GM23338 (cell line): ENCODE results near the gene HDC. TPM values are rescaled to one million over a fixed set of nuclear protein-coding genes. Genes with fewer than 3 reads are reported as not detected.

Source experiments
- ATAC-seq: fragments of 200-7000 bp; cut with Tn5 transposase; 3 replicates; pipeline ENCODE4 v1.9.1; 2020
- DNase-seq: peaks from one replicate; pipeline ENCODE4 v3.0.0-alpha.2; 2015; ENCODE audit warnings: low spot score
- H2AFZ ChIP-seq: fragments of 200-600 bp; sonication (generic); 2 replicates; pipeline ENCODE4 v1.8.0; 2016; ENCODE audit warnings: antibody characterized with exemption, mild to moderate bottlenecking, moderate library complexity
- H3F3A ChIP-seq: fragments of 200-600 bp; sonication (generic); replicated peaks from 2 replicates; pipeline ENCODE4 v1.8.0; 2017; ENCODE audit warnings: antibody characterized with exemption, mixed run types, low read depth
- H3K27ac ChIP-seq: fragments of 200-600 bp; sonication (generic); 2 replicates; pipeline ENCODE4 v1.6.1; 2016; ENCODE audit warnings: low read depth
- H3K27me3 ChIP-seq: fragments of 200-600 bp; sonication (generic); 2 replicates; pipeline ENCODE4 v1.8.0; 2016; ENCODE audit warnings: mild to moderate bottlenecking, mixed run types, moderate library complexity; ENCODE audit not compliant: insufficient read depth
- H3K36me3 ChIP-seq: fragments of 200-600 bp; sonication (generic); 2 replicates; pipeline ENCODE4 v1.8.0; 2016; ENCODE audit warnings: mild to moderate bottlenecking; ENCODE audit not compliant: insufficient read depth
- H3K4me1 ChIP-seq: fragments of 200-600 bp; sonication (generic); 2 replicates; pipeline ENCODE4 v1.8.0; 2016; ENCODE audit warnings: mild to moderate bottlenecking, moderate library complexity; ENCODE audit not compliant: insufficient read depth
- H3K4me2 ChIP-seq: fragments of 200-600 bp; sonication (generic); 2 replicates; pipeline ENCODE4 v1.7.1; 2017; ENCODE audit warnings: mixed run types
- H3K4me3 ChIP-seq: fragments of 200-600 bp; sonication (generic); 2 replicates; pipeline ENCODE4 v1.6.1; 2016; ENCODE audit warnings: mixed run types
- H3K79me2 ChIP-seq: fragments of 200-600 bp; sonication (generic); replicated peaks from 2 replicates; pipeline ENCODE4 v1.8.0; 2017; ENCODE audit warnings: mild to moderate bottlenecking; ENCODE audit not compliant: insufficient read depth
- H3K9me2 ChIP-seq: fragments of 200-600 bp; sonication (generic); 2 replicates; pipeline ENCODE4 v1.8.0; 2017; ENCODE audit not compliant: insufficient read depth
- H4K20me1 ChIP-seq: fragments of 200-600 bp; sonication (generic); replicated peaks from 2 replicates; pipeline ENCODE4 v1.8.0; 2017; ENCODE audit warnings: mild to moderate bottlenecking; ENCODE audit not compliant: insufficient read depth
- H3K27ac Mint-ChIP-seq: 2 replicates; pipeline ENCODE4 v1.8.0; 2020; ENCODE audit warnings: inconsistent platforms, mild to moderate bottlenecking, moderate library complexity, mixed read lengths
- H3K27me3 Mint-ChIP-seq: 3 replicates; pipeline ENCODE4 v1.8.0; 2022; ENCODE audit warnings: low read depth, mild to moderate bottlenecking, moderate library complexity, mixed read lengths, inconsistent platforms; ENCODE audit not compliant: insufficient read depth, poor library complexity
- H3K36me3 Mint-ChIP-seq: 3 replicates; pipeline ENCODE4 v1.8.0; 2021; ENCODE audit warnings: low read depth, mild to moderate bottlenecking, inconsistent platforms, moderate library complexity, mixed read lengths
- H3K4me1 Mint-ChIP-seq: 3 replicates; pipeline ENCODE4 v1.8.0; 2020; ENCODE audit warnings: mild to moderate bottlenecking, inconsistent platforms, mixed read lengths
- H3K4me3 Mint-ChIP-seq: 3 replicates; pipeline ENCODE4 v1.8.0; 2021; ENCODE audit warnings: moderate library complexity, mild to moderate bottlenecking, inconsistent platforms, mixed read lengths
- H3K9me3 Mint-ChIP-seq: 3 replicates; pipeline ENCODE4 v1.8.0; 2020; ENCODE audit warnings: moderate library complexity, mild to moderate bottlenecking, inconsistent platforms, mixed read lengths
- CREB1 ChIP-seq: fragments of 250-450 bp; sonication (Bioruptor Pico); IDR thresholded peaks from 2 replicates; pipeline ENCODE4 v1.5.0; 2020; ENCODE audit warnings: low read depth, mild to moderate bottlenecking, moderate library complexity
- CTCF ChIP-seq, 2 experiments: fragments of 200-600 bp in 1 of 2; sonication (generic) in 1 of 2; conservative IDR thresholded peaks; 2 replicates each; pipeline versions ENCODE4 v1.5.1 to v1.6.1; 2016 to 2017; ENCODE audit warnings: antibody characterized with exemption in 2 of 2, low read depth in 2 of 2, mild to moderate bottlenecking in 2 of 2, moderate library complexity in 1 of 2
- EZH2 ChIP-seq: fragments of 200-600 bp; sonication (generic); IDR thresholded peaks from one replicate; pipeline ENCODE4 v1.8.0; 2017; ENCODE audit warnings: antibody characterized with exemption, mild to moderate bottlenecking, low read depth; ENCODE audit not compliant: unreplicated experiment
- EZH2phosphoT487 ChIP-seq: fragments of 200-600 bp; sonication (generic); IDR thresholded peaks from one replicate; pipeline ENCODE4 v1.8.1; 2018; ENCODE audit warnings: antibody characterized with exemption; ENCODE audit not compliant: unreplicated experiment
- JUNB ChIP-seq: IDR thresholded peaks from one replicate; pipeline ENCODE4 v1.6.1; 2016; ENCODE audit warnings: antibody characterized with exemption; ENCODE audit not compliant: unreplicated experiment
- NANOG ChIP-seq: IDR thresholded peaks from 2 replicates; pipeline ENCODE4 v1.6.1; 2016; ENCODE audit warnings: antibody characterized with exemption, borderline replicate concordance
- POLR2AphosphoS5 ChIP-seq: IDR thresholded peaks from 2 replicates; pipeline ENCODE4 v1.6.1; 2016; ENCODE audit warnings: antibody characterized with exemption, low read depth
- REST ChIP-seq: IDR thresholded peaks from one replicate; pipeline ENCODE4 v1.6.1; 2018; ENCODE audit warnings: antibody characterized with exemption; ENCODE audit not compliant: unreplicated experiment
- STAT1 ChIP-seq: IDR thresholded peaks from one replicate; pipeline ENCODE4 v1.6.1; 2016; ENCODE audit warnings: antibody characterized with exemption; ENCODE audit not compliant: unreplicated experiment
- ZNF114 ChIP-seq: fragments of 250-450 bp; sonication (Bioruptor Pico); IDR thresholded peaks from 2 replicates; pipeline ENCODE4 v1.5.0; 2020; ENCODE audit warnings: mild to moderate bottlenecking, moderate library complexity
- ZNF331 ChIP-seq: fragments of 250-450 bp; sonication (Bioruptor Pico); IDR thresholded peaks from 2 replicates; pipeline ENCODE4 v1.5.0; 2020; ENCODE audit warnings: low read depth, mild to moderate bottlenecking, moderate library complexity
- ZNF462 ChIP-seq: fragments of 250-450 bp; sonication (Bioruptor Pico); IDR thresholded peaks from 2 replicates; pipeline ENCODE4 v1.5.0; 2020; ENCODE audit warnings: mild to moderate bottlenecking, moderate library complexity
- polyA plus RNA-seq: library from polyadenylated mRNA; unstranded; fragments of >200 nt; fragmentation: Nextera tagmentation; extraction: Ambion mirVana; gene quantifications from 2 replicates; pipeline ENCODE4 v1.2.1, GENCODE V29; 2016
- total RNA-seq: library from RNA; depleted of rRNA; stranded (reverse); fragments of >200 nt; shearing (Covaris generic); gene quantifications from 2 replicates; pipeline ENCODE4 v1.2.3, GENCODE V29; 2014
- TF ChIP-seq, protein P1 (sequence below): IDR thresholded peaks from 2 replicates; pipeline ENCODE4 v1.6.1; 2016; ENCODE audit warnings: antibody characterized with exemption

Gene HDC
- total and polyA plus RNA-seq, 2 experiments from 2014 or later = not detected

DNA sequence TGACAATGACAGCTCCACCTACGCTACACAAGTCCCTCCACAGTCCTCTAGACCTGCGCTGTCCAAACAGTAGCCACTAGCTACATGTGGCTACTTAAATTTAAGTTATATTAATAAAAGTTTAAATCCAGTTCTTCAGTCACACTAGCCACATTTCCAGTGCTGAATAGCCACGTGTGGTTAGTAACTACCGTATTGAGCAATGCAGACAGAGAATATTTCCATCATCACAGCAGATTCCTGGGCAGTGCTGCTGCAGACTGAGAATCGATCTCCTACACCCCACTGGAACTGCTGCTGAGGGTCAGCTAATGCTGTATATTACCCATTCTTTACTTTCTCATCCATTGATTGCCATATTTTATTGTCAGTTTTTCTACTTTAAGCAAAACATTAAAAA is 40.9 kb downstream of the HDC start:
- Histone ChIP-seq H3K4me1 (no peaks in the 10 kb centered on the region), H4K20me1 (no peaks in the 10 kb centered on the region), H3K36me3 (no peaks in the 10 kb centered on the region), H2AFZ (no peak overlapping the region), H3K9me2 (no peaks in the 10 kb centered on the region), H3K79me2 (no peaks in the 10 kb centered on the region), H3K4me2 (no peak overlapping the region), H3F3A (no peaks in the 10 kb centered on the region), H3K4me3 (no peak overlapping the region), H3K27me3 (no peaks in the 10 kb centered on the region), H3K27ac (no peak overlapping the region)
- Mint-ChIP-seq H3K36me3 (peaks cover 4% of the 10 kb centered on the region; the same call in 1 of the 3 replicates), H3K27me3 (no peaks in the 10 kb centered on the region), H3K4me3 (no peak overlapping the region), H3K27ac (no peak overlapping the region), H3K9me3 (no peaks in the 10 kb centered on the region), H3K4me1 (no peaks in the 10 kb centered on the region)
- ATAC-seq (no peak), DNase-seq (no peak)
- TF ChIP-seq NANOG = no peak
- TF ChIP-seq REST = no peak
- TF ChIP-seq ZNF114 (CRISPR knock-in tag) = no peak
- TF ChIP-seq, protein P1, sequence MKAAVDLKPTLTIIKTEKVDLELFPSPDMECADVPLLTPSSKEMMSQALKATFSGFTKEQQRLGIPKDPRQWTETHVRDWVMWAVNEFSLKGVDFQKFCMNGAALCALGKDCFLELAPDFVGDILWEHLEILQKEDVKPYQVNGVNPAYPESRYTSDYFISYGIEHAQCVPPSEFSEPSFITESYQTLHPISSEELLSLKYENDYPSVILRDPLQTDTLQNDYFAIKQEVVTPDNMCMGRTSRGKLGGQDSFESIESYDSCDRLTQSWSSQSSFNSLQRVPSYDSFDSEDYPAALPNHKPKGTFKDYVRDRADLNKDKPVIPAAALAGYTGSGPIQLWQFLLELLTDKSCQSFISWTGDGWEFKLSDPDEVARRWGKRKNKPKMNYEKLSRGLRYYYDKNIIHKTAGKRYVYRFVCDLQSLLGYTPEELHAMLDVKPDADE = no peak
- no peak for TF ChIP-seq CREB1
- no peak for TF ChIP-seq CTCF (conservative IDR thresholded peaks at IDR 0.05; ENCODE audit: low read depth in 2 of 2)
- TF ChIP-seq ZNF331 = no peak
- no peak for TF ChIP-seq EZH2
- no peak for TF ChIP-seq STAT1
- no peak for TF ChIP-seq ZNF462 (CRISPR knock-in tag)
- no peak for TF ChIP-seq POLR2AphosphoS5
- no peak for TF ChIP-seq EZH2phosphoT487
- no peak for TF ChIP-seq JUNB
